ENCODE measurements around the gene MAST1. TPM values are rescaled to one million over a fixed set of nuclear protein-coding genes. Genes with fewer than 3 reads are reported as not detected.
A peak's percentile ranks its signal among the peaks of the same experiment; 100 is the strongest.

The MAST1 gene
- total and polyA plus RNA-seq, 2 experiments from 2014 or later, result 0.20 to 0.54 TPM

DNA sequence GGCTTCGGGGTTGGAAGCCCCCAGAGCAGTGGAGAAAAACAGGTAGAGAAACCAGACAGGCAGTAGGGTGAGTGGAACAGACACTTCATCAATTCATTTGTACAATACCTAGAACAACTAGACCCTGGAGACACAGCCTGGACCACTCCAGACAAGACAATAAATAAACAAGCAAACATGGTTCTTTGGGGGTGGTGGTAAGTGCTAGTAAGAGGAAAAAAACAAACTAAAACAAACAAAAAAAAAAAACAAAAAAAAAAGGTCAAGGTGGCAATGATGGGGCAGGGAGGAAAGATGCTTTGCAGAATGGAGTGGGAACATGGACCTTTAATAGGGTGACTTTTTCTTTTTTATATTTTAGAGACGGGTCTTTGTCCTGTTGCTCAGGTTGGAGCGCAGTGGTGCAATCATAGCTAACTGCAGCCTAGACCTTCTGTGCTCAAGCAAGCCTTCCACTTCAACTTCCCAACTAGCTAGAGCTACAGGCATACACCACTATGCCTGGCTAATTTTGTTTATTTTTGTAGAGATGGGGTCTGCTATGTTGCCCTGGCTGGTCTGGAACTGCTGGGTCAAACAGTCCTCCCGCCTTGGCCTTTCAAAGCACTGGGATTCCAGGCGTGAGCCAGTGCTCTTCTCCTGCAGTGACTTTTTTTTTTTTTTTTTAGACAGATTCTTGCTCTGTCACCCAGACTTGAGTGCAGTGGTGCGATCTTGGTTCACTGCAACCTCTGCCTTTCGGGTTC, 43.9 kb upstream of the MAST1 start:
- H2AFZ ChIP-seq, result no peak overlapping the region
- H3K4me2 ChIP-seq, result peak overlapping the region; percentile 84
- H4K20me1 ChIP-seq (ENCODE audit: insufficient read depth, poor library complexity, severe bottlenecking), result peaks cover 10% of the 10 kb centered on the region
- WGBS (ENCODE audit: low lambda C conversion rate, missing lambda C conversion rate), result 73% methylated on average over 7 of the region's 7 CpGs
- no peak for DNase-seq (ENCODE audit: low spot score)
- peak overlapping the region; percentile 12 for H3K4me3 ChIP-seq
- H3K27ac ChIP-seq, result peak overlapping the region; percentile 99
- peaks cover 14% of the 10 kb centered on the region for H3K4me1 ChIP-seq (ENCODE audit: insufficient read depth)
- H3K9me2 ChIP-seq (replicated peaks; ENCODE audit: insufficient read depth), result no peaks in the 10 kb centered on the region
- no peaks in the 10 kb centered on the region for H3K9me3 ChIP-seq (ENCODE audit: low read depth)
- peaks cover 20% of the 10 kb centered on the region for H3K79me2 ChIP-seq
- no peak for TF ChIP-seq EZH2 (IDR thresholded peaks at IDR 0.05; ENCODE audit: borderline replicate concordance)
- TF ChIP-seq EZH2phosphoT487 (IDR thresholded peaks at IDR 0.05; ENCODE audit: low read depth, severe bottlenecking, unreplicated experiment), result no peak
- TF ChIP-seq, protein P1, sequence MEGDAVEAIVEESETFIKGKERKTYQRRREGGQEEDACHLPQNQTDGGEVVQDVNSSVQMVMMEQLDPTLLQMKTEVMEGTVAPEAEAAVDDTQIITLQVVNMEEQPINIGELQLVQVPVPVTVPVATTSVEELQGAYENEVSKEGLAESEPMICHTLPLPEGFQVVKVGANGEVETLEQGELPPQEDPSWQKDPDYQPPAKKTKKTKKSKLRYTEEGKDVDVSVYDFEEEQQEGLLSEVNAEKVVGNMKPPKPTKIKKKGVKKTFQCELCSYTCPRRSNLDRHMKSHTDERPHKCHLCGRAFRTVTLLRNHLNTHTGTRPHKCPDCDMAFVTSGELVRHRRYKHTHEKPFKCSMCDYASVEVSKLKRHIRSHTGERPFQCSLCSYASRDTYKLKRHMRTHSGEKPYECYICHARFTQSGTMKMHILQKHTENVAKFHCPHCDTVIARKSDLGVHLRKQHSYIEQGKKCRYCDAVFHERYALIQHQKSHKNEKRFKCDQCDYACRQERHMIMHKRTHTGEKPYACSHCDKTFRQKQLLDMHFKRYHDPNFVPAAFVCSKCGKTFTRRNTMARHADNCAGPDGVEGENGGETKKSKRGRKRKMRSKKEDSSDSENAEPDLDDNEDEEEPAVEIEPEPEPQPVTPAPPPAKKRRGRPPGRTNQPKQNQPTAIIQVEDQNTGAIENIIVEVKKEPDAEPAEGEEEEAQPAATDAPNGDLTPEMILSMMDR (IDR thresholded peaks at IDR 0.05; ENCODE audit: poor library complexity), result no peak
- H3K27me3 ChIP-seq, result no peaks in the 10 kb centered on the region
- no peaks in the 10 kb centered on the region for H3K36me3 ChIP-seq (replicated peaks; ENCODE audit: insufficient read depth, low read depth)

DNA sequence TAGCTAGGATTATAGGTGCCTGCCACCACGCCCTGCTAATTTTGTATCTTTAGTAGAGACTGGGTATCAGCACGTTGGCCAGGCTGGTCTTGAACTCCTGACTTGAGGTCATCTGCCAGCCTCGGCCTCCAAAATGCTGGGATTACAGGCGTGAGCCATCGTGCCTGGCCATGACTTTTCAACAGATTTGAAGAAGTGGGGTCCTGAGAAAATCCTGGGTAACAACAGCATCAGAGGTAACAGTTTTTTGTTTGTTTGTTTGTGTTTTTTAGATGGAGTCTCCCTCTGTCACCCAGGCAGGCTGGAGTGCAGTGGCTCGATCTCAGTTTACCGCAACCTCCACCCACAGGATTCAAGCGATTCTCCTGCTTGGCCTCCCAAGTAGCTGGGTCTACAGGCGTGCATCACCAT, 43.3 kb upstream of the MAST1 start:
- Histone ChIP-seq H3K4me3 (no peak overlapping the region), H3K4me2 (no peak overlapping the region)
- WGBS (ENCODE audit: low lambda C conversion rate, missing lambda C conversion rate), result 85% methylated on average over 9 of the region's 9 CpGs

DNA sequence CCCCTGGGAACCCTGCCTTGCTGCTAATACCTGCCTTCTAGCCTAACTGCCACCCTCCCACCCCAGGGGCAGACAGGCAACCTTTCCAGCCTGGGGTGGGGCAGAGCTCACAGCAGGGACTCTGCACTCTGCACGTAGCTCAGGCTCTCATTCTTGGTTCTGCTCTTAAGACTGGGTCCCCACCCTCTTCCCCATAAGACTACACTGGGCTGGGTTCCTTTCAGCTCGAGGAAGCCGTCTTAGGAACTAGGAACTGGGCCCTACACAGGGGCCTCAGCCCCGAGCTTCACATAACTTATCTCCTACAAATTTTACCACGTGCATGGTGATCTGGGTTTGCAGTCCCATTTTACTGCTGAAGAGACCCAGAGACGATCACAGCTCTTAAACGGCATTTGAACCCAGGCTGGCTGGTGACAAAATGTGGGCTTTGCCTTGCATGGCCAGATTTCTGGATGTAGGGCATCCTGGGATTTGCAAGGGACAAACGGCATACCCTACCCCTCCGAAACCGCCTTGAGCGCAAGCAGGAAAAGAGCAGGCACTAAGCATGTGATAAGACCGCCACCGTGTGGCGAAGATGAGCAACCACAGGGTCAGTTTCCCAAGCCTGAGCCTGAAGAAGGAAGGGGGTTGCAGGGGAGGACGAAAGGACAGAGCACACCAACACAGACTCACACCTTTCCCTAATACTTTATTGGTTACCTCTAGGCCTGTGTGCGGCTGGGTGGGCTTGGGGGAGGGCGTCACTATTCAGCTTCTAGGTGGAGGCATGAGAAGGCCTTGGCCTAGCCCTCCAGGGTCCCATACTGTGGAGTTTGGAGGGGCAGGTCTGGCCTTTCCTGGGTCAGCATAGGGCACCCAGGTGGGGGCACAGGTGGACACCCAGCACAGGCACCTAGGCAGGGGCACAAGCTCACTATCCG, 41.9 kb upstream of the MAST1 start:
- Histone ChIP-seq H3K4me3 (no peak overlapping the region), H3K4me1 (ENCODE audit: insufficient read depth) (peaks cover 18% of the 10 kb centered on the region), H3K36me3 (replicated peaks; ENCODE audit: insufficient read depth, low read depth) (no peaks in the 10 kb centered on the region), H3K27ac (peak overlapping the region; percentile 55), H3K4me2 (peak overlapping the region; percentile 58), H3K27me3 (no peaks in the 10 kb centered on the region), H3K9me3 (ENCODE audit: low read depth) (no peaks in the 10 kb centered on the region), H4K20me1 (ENCODE audit: insufficient read depth, poor library complexity, severe bottlenecking) (peaks cover 16% of the 10 kb centered on the region), H3K9me2 (replicated peaks; ENCODE audit: insufficient read depth) (no peaks in the 10 kb centered on the region), H3K79me2 (peaks cover 40% of the 10 kb centered on the region), H2AFZ (no peak overlapping the region)
- DNase-seq (ENCODE audit: low spot score), result peak; percentile 90
- TF ChIP-seq, protein P1 (IDR thresholded peaks at IDR 0.05; ENCODE audit: poor library complexity), result peak; percentile 87
- no peak for TF ChIP-seq EZH2phosphoT487 (IDR thresholded peaks at IDR 0.05; ENCODE audit: low read depth, severe bottlenecking, unreplicated experiment)
- 17% methylated on average over 18 of the region's 18 CpGs for WGBS (ENCODE audit: low lambda C conversion rate, missing lambda C conversion rate)

More for the DNA sequence above, 43.3 kb upstream of the MAST1 start:
- peaks cover 26% of the 10 kb centered on the region for H3K79me2 ChIP-seq
- peaks cover 16% of the 10 kb centered on the region for H3K4me1 ChIP-seq (ENCODE audit: insufficient read depth)
- H3K9me2 ChIP-seq (replicated peaks; ENCODE audit: insufficient read depth), result no peaks in the 10 kb centered on the region
- no peak overlapping the region for H2AFZ ChIP-seq
- H3K27me3 ChIP-seq, result no peaks in the 10 kb centered on the region
- no peaks in the 10 kb centered on the region for H3K36me3 ChIP-seq (replicated peaks; ENCODE audit: insufficient read depth, low read depth)
- DNase-seq (ENCODE audit: low spot score), result no peak
- H3K9me3 ChIP-seq (ENCODE audit: low read depth), result no peaks in the 10 kb centered on the region
- peaks cover 10% of the 10 kb centered on the region for H4K20me1 ChIP-seq (ENCODE audit: insufficient read depth, poor library complexity, severe bottlenecking)
- peak overlapping the region; percentile 99 for H3K27ac ChIP-seq
- TF ChIP-seq, protein P1 (IDR thresholded peaks at IDR 0.05; ENCODE audit: poor library complexity), result no peak
- TF ChIP-seq EZH2phosphoT487 (IDR thresholded peaks at IDR 0.05; ENCODE audit: low read depth, severe bottlenecking, unreplicated experiment) (no peak), EZH2 (IDR thresholded peaks at IDR 0.05; ENCODE audit: borderline replicate concordance) (no peak)

Data from hepatocyte (in vitro differentiated cells).